ENCODE data around the gene ACTR3. TPM values are rescaled to one million over a fixed set of nuclear protein-coding genes. Genes with fewer than 3 reads are reported as not detected.

The ACTR3 gene
- total RNA-seq, 1 experiment from 2014 or later = 169 TPM

GRCh38 chr2:113915082-113915819, 25.4 kb downstream of the ACTR3 start (continued):
- TF ChIP-seq ARID4B (CRISPR knock-in tag; IDR thresholded peaks at IDR 0.05; ENCODE audit: borderline replicate concordance) = no peak
- TF ChIP-seq SOX15 (CRISPR knock-in tag; IDR thresholded peaks at IDR 0.05) = no peak
- TF ChIP-seq ETV6 (CRISPR knock-in tag; IDR thresholded peaks at IDR 0.05) = no peak
- no peak for TF ChIP-seq TP53 (CRISPR knock-in tag; IDR thresholded peaks at IDR 0.05)
- no peak for TF ChIP-seq ZNF232 (CRISPR knock-in tag; IDR thresholded peaks at IDR 0.05)
- TF ChIP-seq IRF1 (CRISPR knock-in tag; IDR thresholded peaks at IDR 0.05) = no peak
- no peak for TF ChIP-seq GRHL2 (CRISPR knock-in tag; IDR thresholded peaks at IDR 0.05; ENCODE audit: insufficient replicate concordance, severe bottlenecking)
- no peak for TF ChIP-seq JUN (CRISPR knock-in tag; IDR thresholded peaks at IDR 0.05)
- TF ChIP-seq NFATC4 (CRISPR knock-in tag; IDR thresholded peaks at IDR 0.05) = no peak
- no peak for TF ChIP-seq NR3C1 (CRISPR knock-in tag; conservative IDR thresholded peaks at IDR 0.05; ENCODE audit: low read depth)
- TF ChIP-seq EMX1 (CRISPR knock-in tag; IDR thresholded peaks at IDR 0.05) = no peak
- no peak for TF ChIP-seq ATF2 (CRISPR knock-in tag; IDR thresholded peaks at IDR 0.05; ENCODE audit: borderline replicate concordance, low read depth)
- no peak for TF ChIP-seq ZSCAN18 (CRISPR knock-in tag; IDR thresholded peaks at IDR 0.05)
- no peak for TF ChIP-seq SMAD3 (CRISPR knock-in tag; IDR thresholded peaks at IDR 0.05; ENCODE audit: borderline replicate concordance)
- TF ChIP-seq CREB1 (CRISPR knock-in tag; IDR thresholded peaks at IDR 0.05) = no peak

- ATAC-seq (no peak), DNase-seq (ENCODE audit: low spot score) (no peak)
- Mint-ChIP-seq H3K4me1 (no peaks in the 10 kb centered on the region), H3K27me3 (ENCODE audit: low read depth) (no peaks in the 10 kb centered on the region), H3K36me3 (peaks cover 10% of the 10 kb centered on the region), H3K4me3 (no peak overlapping the region), H3K27ac (no peak overlapping the region), H3K9me3 (no peaks in the 10 kb centered on the region)
- TF ChIP-seq ZNF263 (CRISPR knock-in tag; IDR thresholded peaks at IDR 0.05; ENCODE audit: low read depth) = no peak
- TF ChIP-seq ZNF671 (CRISPR knock-in tag; IDR thresholded peaks at IDR 0.05) = no peak
- no peak for TF ChIP-seq E2F4 (CRISPR knock-in tag; IDR thresholded peaks at IDR 0.05; ENCODE audit: borderline replicate concordance, low read depth)
- no peak for TF ChIP-seq NR2C2 (CRISPR knock-in tag; IDR thresholded peaks at IDR 0.05)
- no peak for TF ChIP-seq JAZF1 (CRISPR knock-in tag; IDR thresholded peaks at IDR 0.05)
- CTCF ChIA-PET = no interaction called here
- POLR2A ChIA-PET = no interaction called here
These were observed 28.3 kb downstream of the ACTR3 start for GRCh38 chr2:113918229-113918628.

Data from WTC11 (cell line).